GM12874 (cell line): ENCODE results near the gene OR51A7.

Experiments used
- CTCF ChIP-seq: IDR thresholded peaks from 2 replicates; pipeline ENCODE4 v1.5.1; 2011; ENCODE audit warnings: low read depth, mild to moderate bottlenecking, control low read depth, low read length, moderate library complexity; ENCODE audit not compliant: insufficient read depth

Gene OR51A7

GRCh38 chr11:4921796-4922195 lies 18.2 kb downstream of the OR51A7 start:
- no peak for TF ChIP-seq CTCF

GRCh38 chr11:4922304-4922703 lies 18.7 kb downstream of the OR51A7 start:
- TF ChIP-seq CTCF, result no peak

- no peak for TF ChIP-seq CTCF
Measured at GRCh38 chr11:4924239-4924638, 20.7 kb downstream of the OR51A7 start, which contains the start of gene OR51G1. OR51G1 (minus strand) TSS chr11:4924339; CDS start chr11:4924339, 0 bp downstream.

GRCh38 chr11:4926608-4927007 lies 23.0 kb downstream of the OR51A7 start:
- TF ChIP-seq CTCF, result no peak

GRCh38 chr11:4932751-4933150 lies 29.2 kb downstream of the OR51A7 start:
- TF ChIP-seq CTCF, result no peak

- no peak for TF ChIP-seq CTCF
Measured at GRCh38 chr11:4936745-4937144, 33.2 kb downstream of the OR51A7 start.

GRCh38 chr11:4947505-4947904 lies 43.9 kb downstream of the OR51A7 start, which contains the start of gene OR51A4:
OR51A4 (minus strand) TSS chr11:4947605; CDS start chr11:4947100, 505 bp downstream.
- TF ChIP-seq CTCF, result no peak
